SU-DHL-6 (cell line): Measurements from ENCODE around the gene NUDT16L1.

Experiments used
- H2AFZ ChIP-seq: fragments of 200-600 bp; sonication (generic); 2 replicates; pipeline ENCODE4 v1.6.1; 2014; ENCODE audit warnings: low read depth, mild to moderate bottlenecking, moderate library complexity, mixed read lengths, antibody characterized with exemption, low read length; ENCODE audit not compliant: severe bottlenecking
- H3F3A ChIP-seq: fragments of 200-600 bp; shearing (Covaris generic); 2 replicates; pipeline ENCODE4 v1.6.0; 2016; ENCODE audit warnings: antibody characterized with exemption, mild to moderate bottlenecking; ENCODE audit not compliant: insufficient read depth
- H3K27ac ChIP-seq: fragments of 200-600 bp; sonication (generic); 2 replicates; pipeline ENCODE4 v1.5.1; 2016; ENCODE audit warnings: low read depth, mild to moderate bottlenecking, low read length, moderate library complexity, mixed read lengths
- H3K27me3 ChIP-seq: fragments of 200-600 bp; sonication (generic), shearing (Covaris generic); 2 replicates; pipeline ENCODE4 v1.6.0; 2014; ENCODE audit warnings: mild to moderate bottlenecking, low read length
- H3K36me3 ChIP-seq: fragments of 200-600 bp; sonication (generic); 2 replicates; pipeline ENCODE4 v1.6.1; 2014; ENCODE audit warnings: mild to moderate bottlenecking, low read length, mixed read lengths
- H3K4me2 ChIP-seq: fragments of 300-600, 200-600 bp; shearing (Covaris generic), sonication (generic); 2 replicates; pipeline ENCODE4 v1.6.0; 2014; ENCODE audit warnings: low read length, low read depth, mild to moderate bottlenecking; ENCODE audit not compliant: poor library complexity, severe bottlenecking
- H3K4me3 ChIP-seq: fragments of 200-600 bp; sonication (generic); 2 replicates; pipeline ENCODE4 v1.5.1; 2014; ENCODE audit warnings: antibody characterized with exemption, low read length, mild to moderate bottlenecking, mixed read lengths; ENCODE audit not compliant: insufficient read depth, poor library complexity, severe bottlenecking
- H3K79me2 ChIP-seq: fragments of 200-600 bp; sonication (generic); 2 replicates; pipeline ENCODE4 v1.6.1; 2014; ENCODE audit warnings: mild to moderate bottlenecking, low read length, moderate library complexity; ENCODE audit not compliant: insufficient read depth
- H3K9ac ChIP-seq: fragments of 200-600 bp; sonication (generic); 2 replicates; pipeline ENCODE4 v1.7.0; 2014; ENCODE audit warnings: mild to moderate bottlenecking, low read length
- H3K9me2 ChIP-seq: fragments of 200-600 bp; sonication (generic); replicated peaks from 2 replicates; pipeline ENCODE4 v1.6.1; 2014; ENCODE audit warnings: low read length; ENCODE audit not compliant: insufficient read depth
- H3K9me3 ChIP-seq: fragments of 200-600 bp; sonication (generic); 2 replicates; pipeline ENCODE4 v1.6.1; 2014; ENCODE audit warnings: low read length, mixed read lengths; ENCODE audit not compliant: insufficient read depth
- H4K20me1 ChIP-seq: fragments of 200-600 bp; sonication (generic); 2 replicates; pipeline ENCODE4 v1.6.1; 2014; ENCODE audit warnings: low read depth, mild to moderate bottlenecking, antibody characterized with exemption, low read length, moderate library complexity, mixed read lengths
- CTCF ChIP-seq: fragments of 200-600 bp; sonication (generic); IDR thresholded peaks from one replicate; pipeline ENCODE4 v1.5.1; 2017; ENCODE audit warnings: antibody characterized with exemption, mild to moderate bottlenecking, low read length, moderate library complexity; ENCODE audit not compliant: insufficient read depth, poor library complexity, severe bottlenecking
- EZH2phosphoT487 ChIP-seq: fragments of 200-600 bp; sonication (generic), shearing (Covaris generic); conservative IDR thresholded peaks from 2 replicates; pipeline ENCODE4 v1.6.1; 2018; ENCODE audit warnings: mild to moderate bottlenecking, antibody characterized with exemption, low read length, moderate library complexity, mixed read lengths

Gene NUDT16L1

GRCh38 chr16:4699046-4699556, 5.7 kb downstream of the NUDT16L1 start:
- H3K4me3 ChIP-seq = no peak overlapping the region
- H3K36me3 ChIP-seq = no peaks in the 10 kb centered on the region

GRCh38 chr16:4700380-4700996, 7.1 kb downstream of the NUDT16L1 start:
- Histone ChIP-seq H3K79me2 (no peaks in the 10 kb centered on the region), H3K4me2 (no peak overlapping the region), H3K27me3 (no peaks in the 10 kb centered on the region), H3K9me3 (no peaks in the 10 kb centered on the region), H3K27ac (no peak overlapping the region), H2AFZ (no peak overlapping the region), H3K9ac (no peak overlapping the region), H3F3A (no peaks in the 10 kb centered on the region), H4K20me1 (no peaks in the 10 kb centered on the region), H3K36me3 (no peaks in the 10 kb centered on the region), H3K9me2 (no peaks in the 10 kb centered on the region), H3K4me3 (no peak overlapping the region)
- TF ChIP-seq EZH2phosphoT487 (no peak), CTCF (no peak)

More at GRCh38 chr16:4699046-4699556, 5.7 kb downstream of the NUDT16L1 start:
- H4K20me1 ChIP-seq = no peaks in the 10 kb centered on the region
- H3K9ac ChIP-seq = no peak overlapping the region
- no peaks in the 10 kb centered on the region for H3K27me3 ChIP-seq
- H3K4me2 ChIP-seq = no peak overlapping the region
- no peaks in the 10 kb centered on the region for H3K9me2 ChIP-seq
- no peak overlapping the region for H2AFZ ChIP-seq
- TF ChIP-seq CTCF (no peak), EZH2phosphoT487 (no peak)
- no peaks in the 10 kb centered on the region for H3F3A ChIP-seq
- H3K9me3 ChIP-seq = no peaks in the 10 kb centered on the region
- no peak overlapping the region for H3K27ac ChIP-seq
- H3K79me2 ChIP-seq = peaks cover under 1% of the 10 kb centered on the region; the same call in 1 of the 2 replicates

- Histone ChIP-seq H3K27ac (no peak overlapping the region), H3K27me3 (no peaks in the 10 kb centered on the region), H3K4me2 (no peak overlapping the region), H3K4me3 (no peak overlapping the region), H3K9ac (no peak overlapping the region), H3K79me2 (no peaks in the 10 kb centered on the region), H4K20me1 (no peaks in the 10 kb centered on the region), H3K9me3 (no peaks in the 10 kb centered on the region), H3K9me2 (no peaks in the 10 kb centered on the region), H2AFZ (no peak overlapping the region), H3F3A (no peaks in the 10 kb centered on the region), H3K36me3 (no peaks in the 10 kb centered on the region)
- no peak for TF ChIP-seq EZH2phosphoT487
- no peak for TF ChIP-seq CTCF
These were observed 7.8 kb downstream of the NUDT16L1 start for GRCh38 chr16:4700997-4701743.
